NOMO-1 (cell line): ENCODE measurements around the gene BCAS3.

Experiments
- DNase-seq, 2 experiments: peaks; one replicate each; lab custom pipeline; 2025; ENCODE audit not compliant: unreplicated experiment in 2 of 2; lab: John Stamatoyannopoulos, UW

Gene BCAS3

GRCh38 chr17:61366076-61366714, 688.5 kb downstream of the BCAS3 start:
- no peak for DNase-seq

- DNase-seq: no peak
Observed at GRCh38 chr17:61366715-61367413, 689.2 kb downstream of the BCAS3 start.

GRCh38 chr17:61368049-61368831, 690.6 kb downstream of the BCAS3 start:
- DNase-seq: no peak

DNA sequence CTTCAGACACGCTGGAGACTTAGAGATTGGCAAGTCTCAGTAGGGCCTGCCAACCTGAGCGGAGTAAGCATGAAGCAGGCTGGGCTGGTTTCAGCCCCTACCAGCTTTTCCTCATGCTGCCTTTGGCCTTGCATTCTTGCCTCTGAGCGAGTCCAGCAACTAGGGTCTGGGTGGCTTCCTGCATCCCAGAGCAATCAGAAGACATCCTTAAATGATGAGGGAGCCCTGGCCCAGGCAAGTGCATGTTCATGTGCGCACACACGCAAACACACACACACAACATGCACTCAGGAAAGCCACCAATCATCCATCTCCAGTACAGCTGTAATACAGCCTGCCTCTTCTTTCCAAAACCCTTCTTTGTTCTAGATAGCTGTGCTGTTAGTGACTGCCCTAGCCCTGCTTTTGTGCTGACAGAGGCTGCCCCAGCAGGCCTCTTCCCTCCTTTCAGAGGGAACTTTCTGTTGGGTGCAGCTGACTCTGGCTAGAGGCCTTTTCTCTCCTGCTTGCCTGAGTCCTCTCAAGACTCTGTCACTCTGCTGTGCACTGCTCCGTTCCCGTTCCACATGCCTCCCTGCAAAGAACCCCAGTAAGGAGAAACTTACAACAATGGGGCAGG, 691.3 kb downstream of the BCAS3 start:
- DNase-seq: no peak

DNA sequence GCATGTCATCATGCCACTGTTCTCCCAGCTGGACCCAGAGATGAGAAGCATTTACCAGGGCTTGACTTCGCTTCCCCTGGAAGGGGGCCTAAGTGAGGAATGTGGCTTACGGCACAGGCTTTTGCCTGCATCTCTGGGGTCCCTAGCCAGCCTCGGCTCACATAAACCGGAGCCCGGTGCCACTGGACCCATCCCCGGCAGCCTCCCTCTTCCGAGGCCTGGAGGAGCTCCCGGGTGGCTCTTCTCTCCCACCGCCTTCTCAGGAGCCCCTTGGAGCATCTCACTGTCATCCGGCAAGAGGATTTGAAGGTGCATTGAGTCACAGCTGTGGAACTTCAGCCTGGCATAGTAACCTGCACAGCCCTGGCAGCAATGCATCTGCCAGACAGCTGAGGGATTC, 692.1 kb downstream of the BCAS3 start:
- DNase-seq: no peak

DNA sequence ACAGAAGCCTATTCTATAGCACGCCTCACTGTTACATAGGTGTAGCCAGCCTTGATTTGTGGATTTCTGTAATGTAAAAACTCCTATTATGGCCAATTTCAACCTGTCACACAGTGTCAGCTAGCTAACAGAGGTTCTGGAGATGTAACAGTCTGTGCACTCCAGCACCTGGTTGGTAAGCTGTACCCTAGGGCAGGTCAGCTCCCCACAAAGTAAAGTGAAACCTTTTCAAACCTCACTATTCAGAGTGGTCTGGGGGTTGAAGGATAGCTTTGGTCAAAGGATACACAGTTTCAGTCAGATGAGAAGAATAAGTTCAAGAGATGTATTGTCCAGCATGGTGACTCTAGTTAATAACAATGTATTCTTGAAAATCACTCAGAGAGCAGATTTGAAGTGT, 693.5 kb downstream of the BCAS3 start:
- no peak for DNase-seq

- DNase-seq: no peak
Observed at GRCh38 chr17:61371606-61372005, 694.0 kb downstream of the BCAS3 start.

DNA sequence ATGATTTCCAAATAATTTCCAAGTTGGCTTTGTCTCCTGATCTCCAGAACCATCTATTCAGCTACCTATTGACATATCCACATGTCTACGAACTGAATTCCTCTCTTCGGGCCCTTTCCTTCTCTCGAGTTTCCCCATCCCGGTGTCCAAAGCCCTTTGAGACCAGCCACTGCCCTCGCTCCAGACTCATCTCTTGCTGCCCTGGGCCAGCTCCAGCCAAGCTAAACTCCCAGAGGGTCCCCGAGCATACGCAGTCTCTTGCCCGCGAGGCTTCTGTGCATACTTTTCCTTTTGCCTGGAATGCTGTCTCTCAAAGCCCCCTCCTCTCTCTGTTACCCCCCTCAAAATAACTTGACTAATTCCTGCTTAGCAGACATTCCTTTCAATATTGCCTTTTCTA, 694.8 kb downstream of the BCAS3 start:
- no peak for DNase-seq

DNA sequence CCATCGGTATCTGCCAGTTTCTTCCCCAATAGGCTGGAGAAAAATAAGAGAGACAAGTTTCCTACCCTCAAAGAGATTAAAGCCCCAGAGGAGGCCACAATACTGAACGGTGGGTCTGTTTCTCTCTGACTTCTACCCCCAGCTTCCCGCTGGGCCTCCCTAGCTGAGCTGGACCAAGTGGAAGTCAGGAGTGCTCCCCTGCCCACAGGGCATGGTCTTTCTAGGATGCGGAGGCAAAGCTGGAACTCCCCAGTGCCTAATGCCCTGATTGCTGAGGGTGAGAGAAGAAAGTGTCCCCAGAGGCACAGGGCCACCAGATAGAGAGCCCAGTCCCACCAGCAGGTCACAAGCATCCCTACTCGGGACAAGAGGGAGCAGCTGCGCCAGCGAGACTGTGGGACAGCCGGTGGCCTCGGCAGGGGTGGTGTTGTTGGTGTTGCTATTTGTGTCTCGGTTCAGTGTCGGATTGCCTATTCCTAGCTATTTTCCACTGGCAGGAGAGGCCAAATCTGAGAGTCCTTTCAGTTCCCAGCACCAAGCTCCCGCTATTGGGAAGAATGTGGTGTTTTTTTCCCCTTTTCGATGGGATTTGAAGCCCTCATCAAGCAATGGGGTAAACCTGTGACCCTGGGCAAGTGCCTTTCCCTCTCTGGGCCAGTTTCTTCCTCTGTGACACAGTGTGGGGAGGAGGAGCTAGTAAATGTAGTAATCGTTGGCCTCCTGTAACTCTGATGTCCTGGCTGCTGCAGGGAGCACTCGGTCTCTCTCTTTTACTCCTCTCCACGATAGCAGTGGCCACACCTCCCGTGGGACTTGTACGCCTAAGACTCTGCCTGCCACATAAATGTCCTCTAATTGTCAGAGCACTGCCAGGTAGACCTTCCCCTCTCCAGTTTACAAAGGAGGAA, 699.5 kb downstream of the BCAS3 start:
- no peak for DNase-seq

GRCh38 chr17:61378658-61379456, 701.2 kb downstream of the BCAS3 start:
- no peak for DNase-seq

DNA sequence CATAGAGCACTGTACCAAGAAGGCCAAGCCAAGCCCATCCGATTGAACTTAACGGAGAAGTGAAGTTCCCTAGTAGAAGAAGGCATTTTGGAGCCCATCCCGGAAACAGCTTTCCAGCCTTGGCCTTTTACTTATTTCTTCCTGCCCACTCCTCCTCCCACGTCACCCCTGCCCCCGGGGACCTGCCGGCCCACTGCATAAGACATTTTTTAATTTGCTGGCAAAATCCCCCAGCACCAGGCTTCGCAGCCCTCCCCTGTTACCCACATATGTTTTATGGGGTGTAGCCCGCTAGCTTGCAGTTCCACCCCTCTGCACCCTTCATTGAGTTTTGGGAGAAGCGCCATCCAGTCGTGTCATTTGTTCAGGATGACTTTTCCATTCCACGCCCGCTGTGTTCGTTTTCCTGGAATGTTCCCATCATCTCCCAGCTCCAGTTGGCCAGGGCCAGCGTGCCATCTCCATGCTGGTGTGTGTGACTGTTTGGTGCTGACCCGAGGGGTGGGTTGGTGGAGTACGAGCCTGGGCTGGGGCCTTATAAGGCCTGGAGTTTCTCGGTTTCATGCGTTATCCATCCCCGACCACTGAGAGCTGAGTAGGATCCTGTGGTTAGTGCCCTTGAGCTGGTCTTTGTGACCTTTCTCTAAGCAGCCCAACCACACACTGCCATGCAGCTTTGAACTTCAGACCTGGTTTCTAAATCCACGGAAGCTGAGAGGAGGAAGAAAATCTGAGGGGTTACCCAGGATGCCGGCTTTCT, 702.0 kb downstream of the BCAS3 start:
- DNase-seq: no peak

- DNase-seq: no peak
Observed at GRCh38 chr17:61380217-61380835, 702.7 kb downstream of the BCAS3 start.

DNA sequence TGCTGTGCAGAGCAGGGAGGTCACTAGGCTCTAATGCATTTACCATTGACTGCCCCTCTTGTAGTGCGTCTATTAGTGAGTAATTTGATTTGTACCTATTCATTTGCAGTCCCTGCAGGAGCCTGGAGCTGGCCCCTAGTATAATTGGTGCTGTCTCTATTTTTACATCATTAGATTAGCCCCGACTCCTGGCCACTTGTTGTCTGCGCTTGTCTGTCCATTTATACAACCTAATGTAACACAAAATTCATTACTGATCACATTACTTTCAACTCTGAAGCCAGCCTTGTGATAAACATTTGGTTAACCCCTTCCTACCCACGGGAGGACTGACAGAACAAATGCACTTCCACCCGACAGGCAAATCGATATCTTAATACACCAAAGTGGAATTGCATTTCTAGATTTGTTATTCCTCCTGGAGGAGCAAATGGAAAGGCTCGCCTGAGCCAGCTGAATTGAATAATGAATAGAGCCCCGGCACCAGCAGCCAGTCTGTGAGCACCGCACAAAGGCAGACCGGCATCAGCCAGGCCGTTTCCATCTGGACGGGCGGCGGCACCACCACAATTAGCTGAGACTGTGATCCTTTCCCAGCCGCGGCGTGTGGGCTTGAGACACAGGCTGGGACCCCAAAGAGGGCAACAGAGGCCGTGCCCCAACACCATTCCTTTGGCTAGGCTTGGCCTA, 703.3 kb downstream of the BCAS3 start:
- no peak for DNase-seq

- DNase-seq: no peak
Observed at GRCh38 chr17:61381537-61381936, 703.9 kb downstream of the BCAS3 start.

DNA sequence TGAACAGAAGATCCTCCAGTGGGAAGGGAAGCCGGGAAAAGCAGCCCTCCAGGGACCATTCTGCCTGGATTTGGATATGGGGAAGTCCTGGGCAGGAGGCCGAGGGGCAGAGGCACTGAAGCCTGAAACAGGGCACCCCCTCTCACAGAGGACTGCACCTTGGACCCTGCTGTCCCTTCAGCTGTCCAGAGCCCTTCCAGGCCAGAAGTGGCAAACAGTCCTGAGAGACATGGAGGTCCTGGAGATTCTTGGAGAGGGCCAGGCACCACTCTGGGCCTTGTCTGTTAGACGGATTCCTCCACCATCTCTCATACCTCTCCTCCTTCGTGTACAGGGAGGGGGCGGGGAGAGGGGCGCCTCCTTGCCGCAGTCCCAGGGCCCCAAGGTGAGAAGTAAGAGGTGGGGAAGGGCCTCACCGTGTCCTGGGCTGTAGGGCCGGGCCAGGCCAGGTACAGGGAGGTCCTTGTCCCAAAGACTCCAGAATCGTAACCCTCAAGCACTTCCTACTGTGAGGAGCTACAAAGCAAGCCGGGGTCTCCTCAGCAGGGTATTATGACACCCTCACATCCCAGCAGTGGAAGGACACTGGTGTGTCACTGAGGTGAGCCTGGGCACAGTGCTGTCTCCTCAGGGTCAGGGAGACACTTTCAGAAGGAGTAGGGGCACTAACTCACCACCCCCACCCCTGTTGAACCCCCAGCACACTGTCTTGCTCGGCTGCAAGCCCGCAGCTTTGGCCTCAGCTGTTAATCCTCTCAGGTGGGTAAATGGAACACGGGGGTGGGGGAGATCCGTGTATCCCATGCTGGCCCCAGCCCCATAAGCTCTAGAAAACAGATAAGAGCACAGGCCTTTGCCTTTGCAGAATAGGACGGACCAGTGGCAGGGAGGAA, 705.4 kb downstream of the BCAS3 start:
- no peak for DNase-seq

DNA sequence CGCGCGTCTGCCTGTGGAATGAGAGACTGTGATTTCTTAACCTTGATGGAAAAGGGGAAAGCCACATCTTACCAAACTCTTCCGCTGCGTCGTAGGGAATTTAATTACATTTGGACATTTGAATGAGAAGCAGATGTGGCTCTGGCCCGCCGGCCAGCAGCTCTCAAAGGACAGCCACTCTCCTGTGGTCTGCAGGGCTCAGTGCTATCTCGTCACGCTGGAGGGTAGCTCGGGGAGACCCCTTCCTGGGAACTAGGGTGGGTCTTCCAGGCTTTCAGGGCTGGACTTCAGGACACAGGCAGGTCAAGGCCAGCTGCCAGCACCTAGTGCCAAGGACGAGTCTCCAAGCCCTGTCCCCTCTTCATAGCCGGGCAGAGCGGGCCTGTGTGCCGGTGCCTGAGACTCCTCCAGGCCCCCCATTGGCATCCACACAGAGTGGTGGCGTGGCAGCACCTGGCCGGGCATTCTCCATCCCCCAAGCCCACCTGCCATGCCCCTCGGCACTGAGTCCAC, 706.1 kb downstream of the BCAS3 start:
- DNase-seq: no peak

GRCh38 chr17:61384354-61384691, 706.7 kb downstream of the BCAS3 start:
- DNase-seq: no peak
